ENCODE results near the gene CREBL2. TPM values are rescaled to one million over a fixed set of nuclear protein-coding genes. Genes with fewer than 3 reads are reported as not detected.
"Not testable (repeated sequence)": the region's sequence is repeated elsewhere in the genome, so short reads cannot be mapped to it uniquely, and the experiment has no call there.

The CREBL2 gene, protein sequence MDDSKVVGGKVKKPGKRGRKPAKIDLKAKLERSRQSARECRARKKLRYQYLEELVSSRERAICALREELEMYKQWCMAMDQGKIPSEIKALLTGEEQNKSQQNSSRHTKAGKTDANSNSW
- 10 to 100 TPM; 22.7 to 27.4 TPM for total RNA-seq

- TF ChIP-seq, protein P1, sequence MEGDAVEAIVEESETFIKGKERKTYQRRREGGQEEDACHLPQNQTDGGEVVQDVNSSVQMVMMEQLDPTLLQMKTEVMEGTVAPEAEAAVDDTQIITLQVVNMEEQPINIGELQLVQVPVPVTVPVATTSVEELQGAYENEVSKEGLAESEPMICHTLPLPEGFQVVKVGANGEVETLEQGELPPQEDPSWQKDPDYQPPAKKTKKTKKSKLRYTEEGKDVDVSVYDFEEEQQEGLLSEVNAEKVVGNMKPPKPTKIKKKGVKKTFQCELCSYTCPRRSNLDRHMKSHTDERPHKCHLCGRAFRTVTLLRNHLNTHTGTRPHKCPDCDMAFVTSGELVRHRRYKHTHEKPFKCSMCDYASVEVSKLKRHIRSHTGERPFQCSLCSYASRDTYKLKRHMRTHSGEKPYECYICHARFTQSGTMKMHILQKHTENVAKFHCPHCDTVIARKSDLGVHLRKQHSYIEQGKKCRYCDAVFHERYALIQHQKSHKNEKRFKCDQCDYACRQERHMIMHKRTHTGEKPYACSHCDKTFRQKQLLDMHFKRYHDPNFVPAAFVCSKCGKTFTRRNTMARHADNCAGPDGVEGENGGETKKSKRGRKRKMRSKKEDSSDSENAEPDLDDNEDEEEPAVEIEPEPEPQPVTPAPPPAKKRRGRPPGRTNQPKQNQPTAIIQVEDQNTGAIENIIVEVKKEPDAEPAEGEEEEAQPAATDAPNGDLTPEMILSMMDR (IDR thresholded peaks at IDR 0.05), result no peak
- peak; percentile 93 for DNase-seq (ENCODE audit: low spot score)
Measured at GRCh38 chr12:12611512-12612306, at the start of gene CREBL2. Gene CREBL2, plus strand, starts transcription at chr12:12611876. Its CDS starts 297 bp downstream, at chr12:12612173.

GRCh38 chr12:12562016-12562483, 49.6 kb upstream of the CREBL2 start:
- no peak for DNase-seq (ENCODE audit: low spot score)
- TF ChIP-seq, protein P1 (IDR thresholded peaks at IDR 0.05), result peak in 1 of 2 donors; percentile 7
- Histone ChIP-seq H3K27me3 (no peaks in the 10 kb centered on the region), H3K9me3 (no peaks in the 10 kb centered on the region), H3K4me3 (peak overlapping the region; percentile 72 to 83), H3K36me3 (no peaks in the 10 kb centered on the region), H3K27ac (peak overlapping the region; percentile 100), H3K4me1 (peaks cover 0 to 33% of the 10 kb centered on the region in 2 donors)

More at GRCh38 chr12:12611512-12612306, at the start of gene CREBL2:
- Histone ChIP-seq H3K4me3 (peak within 1 kb of the TSS; percentile 73 to 88), H3K27ac (peak within 1 kb of the TSS; percentile 92 to 97), H3K27me3 (no peaks in the 10 kb centered on the region), H3K4me1 (peaks cover 0 to 27% of the 10 kb centered on the region in 2 donors), H3K9me3 (no peaks in the 10 kb centered on the region), H3K36me3 (no peaks in the 10 kb centered on the region)

DNA sequence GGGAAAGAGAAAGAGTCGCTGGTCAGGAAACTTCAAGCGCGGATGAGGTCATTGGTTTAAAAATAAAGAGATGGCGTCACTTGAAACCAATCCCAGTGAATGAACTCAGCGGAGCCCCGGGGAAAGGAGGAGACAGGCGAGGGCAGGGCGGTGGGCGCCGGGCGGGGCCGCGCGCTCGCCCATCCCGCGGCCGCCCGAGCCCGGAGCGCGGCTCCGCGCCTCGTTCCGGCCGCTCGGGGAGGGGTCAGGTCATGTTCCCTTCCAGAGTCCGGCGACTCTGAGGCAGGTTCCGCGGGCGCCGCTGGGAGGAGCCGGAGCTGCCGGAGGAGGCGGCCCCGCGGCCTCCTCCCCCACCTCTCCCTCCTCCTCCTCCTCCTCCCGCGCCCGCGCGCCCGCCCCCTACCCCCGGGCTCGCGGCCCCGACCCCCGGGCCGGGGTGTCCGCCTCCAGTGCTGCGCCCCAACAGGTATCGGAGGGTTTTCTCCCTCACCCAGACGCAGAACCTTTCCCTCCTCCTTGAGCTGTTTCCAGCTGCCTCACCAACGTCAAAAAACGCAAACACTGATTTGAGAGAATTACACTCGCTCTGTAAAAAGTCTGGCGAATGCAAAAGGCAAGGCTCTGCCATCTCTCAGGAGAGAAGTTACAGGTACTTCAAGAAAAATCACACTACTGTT, 49.0 kb upstream of the CREBL2 start, which contains the start of gene DUSP16:
Gene DUSP16 (minus strand): TSS at position 279 of the 677 bp plus-strand sequence. CDS start 41,765 bp downstream, outside the sequence.
- Histone ChIP-seq H3K4me1 (peaks cover 0 to 33% of the 10 kb centered on the region in 2 donors), H3K27me3 (no peaks in the 10 kb centered on the region), H3K36me3 (no peaks in the 10 kb centered on the region), H3K9me3 (no peaks in the 10 kb centered on the region), H3K4me3 (peak within 1 kb of the TSS; percentile 72 to 83), H3K27ac (peak within 1 kb of the TSS; percentile 100)
- DNase-seq (ENCODE audit: low spot score), result peak; percentile 94
- TF ChIP-seq, protein P1 (IDR thresholded peaks at IDR 0.05), result peak in 1 of 2 donors; percentile 36

DNA sequence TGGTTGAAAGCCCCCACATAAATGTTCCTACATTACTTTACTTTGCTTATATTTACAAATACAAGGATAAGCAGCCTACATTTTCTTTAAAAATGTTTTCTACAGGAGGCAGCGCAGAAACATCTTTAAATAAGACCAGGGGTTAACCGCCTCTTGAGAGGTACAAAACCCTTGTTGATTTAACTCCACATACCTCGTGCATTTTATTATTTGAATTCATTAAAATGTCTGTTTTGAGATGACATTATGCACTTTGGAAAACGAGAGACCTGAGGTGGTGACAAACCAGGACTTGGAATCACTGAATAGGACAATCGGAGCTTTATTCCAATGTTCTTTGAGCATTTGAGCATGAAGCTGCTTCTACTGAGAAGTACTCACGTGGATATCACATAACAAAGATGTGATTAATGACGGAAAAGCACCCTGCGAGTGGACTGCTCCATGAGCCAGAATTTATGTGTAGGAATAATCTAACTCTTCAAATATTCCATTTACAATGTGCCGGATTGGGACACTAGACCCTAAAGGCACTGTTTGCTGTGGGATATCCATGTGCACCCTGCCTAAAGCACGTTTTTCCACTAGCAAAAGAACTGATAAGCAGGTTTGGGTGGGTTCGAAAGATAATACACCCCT, 48.3 kb upstream of the CREBL2 start:
- H3K27me3 ChIP-seq, result no peaks in the 10 kb centered on the region
- peak overlapping the region; percentile 100 for H3K27ac ChIP-seq
- no peaks in the 10 kb centered on the region for H3K9me3 ChIP-seq
- no peaks in the 10 kb centered on the region for H3K36me3 ChIP-seq
- H3K4me3 ChIP-seq, result peak overlapping the region; percentile 72 to 83
- no peak for DNase-seq (ENCODE audit: low spot score)
- H3K4me1 ChIP-seq, result peaks cover 0 to 33% of the 10 kb centered on the region in 2 donors
- TF ChIP-seq, protein P1 (IDR thresholded peaks at IDR 0.05), result no peak

- no peak overlapping the region for H3K27ac ChIP-seq
- H3K9me3 ChIP-seq, result no peaks in the 10 kb centered on the region
- H3K4me3 ChIP-seq, result no peak overlapping the region
- H3K27me3 ChIP-seq, result no peaks in the 10 kb centered on the region
- no peaks in the 10 kb centered on the region for H3K36me3 ChIP-seq
- TF ChIP-seq, protein P1 (IDR thresholded peaks at IDR 0.05), result no peak
- DNase-seq (ENCODE audit: low spot score), result no peak
- H3K4me1 ChIP-seq, result peaks cover 0 to 19% of the 10 kb centered on the region in 2 donors
Measured at GRCh38 chr12:12564911-12565310, 46.8 kb upstream of the CREBL2 start.

- not testable (repeated sequence) for H3K27ac ChIP-seq; H3K9me3 ChIP-seq; H3K4me3 ChIP-seq; H3K36me3 ChIP-seq; H3K27me3 ChIP-seq; DNase-seq (ENCODE audit: low spot score)
- peaks cover 0 to 10% of the 10 kb centered on the region in 2 donors for H3K4me1 ChIP-seq
Measured at GRCh38 chr12:12565971-12566370, 45.7 kb upstream of the CREBL2 start.
